ENCODE results near the gene TMPRSS7. TPM values are rescaled to one million over a fixed set of nuclear protein-coding genes. Genes with fewer than 3 reads are reported as not detected.

The TMPRSS7 gene
- polyA plus RNA-seq, 1 donor (not counting 4 experiments of a cell fraction or from before 2014, with no cell fraction given): 0.18 TPM

GRCh38 chr3:112027826-112028225, 6.7 kb upstream of the TMPRSS7 start:
- H3K9me3 ChIP-seq (ENCODE audit: control insufficient read depth, low read depth, low read length): no peaks in the 10 kb centered on the region
- dilution Hi-C loops (cut with MboI; ENCODE audit: extremely low pct_ligation_motif_present, low sequenced_read_pairs): no loop called here
- no peak for DNase-seq (ENCODE audit: low read depth, low spot score)
- H3K4me2 ChIP-seq (ENCODE audit: control insufficient read depth, extremely low read depth, insufficient read depth, low read depth, low read length): no peak overlapping the region
- H3K27me3 ChIP-seq (ENCODE audit: control insufficient read depth, extremely low read depth, insufficient read depth, low read length): no peaks in the 10 kb centered on the region
- no peaks in the 10 kb centered on the region for H4K20me1 ChIP-seq (ENCODE audit: control insufficient read depth, extremely low read depth, insufficient read depth, low read length)
- H3K4me3 ChIP-seq (ENCODE audit: control insufficient read depth in 2 of 3, extremely low read depth in 1 of 3, insufficient read depth in 2 of 3, low read depth in 1 of 3, low read length in 3 of 3): no peak overlapping the region
- no peak for FAIRE-seq
- H3K27ac ChIP-seq (ENCODE audit: control insufficient read depth, insufficient read depth, low read length): no peak overlapping the region
- no peaks in the 10 kb centered on the region for H3K36me3 ChIP-seq (ENCODE audit: control insufficient read depth in 2 of 2, extremely low read depth in 1 of 2, insufficient read depth in 2 of 2, low read length in 2 of 2)
- H3K79me2 ChIP-seq (ENCODE audit: control insufficient read depth, insufficient read depth, low read length): no peaks in the 10 kb centered on the region
- H3K9me1 ChIP-seq (ENCODE audit: control insufficient read depth, extremely low read depth, insufficient read depth, low read length): no peaks in the 10 kb centered on the region
- H3K4me1 ChIP-seq (ENCODE audit: control insufficient read depth, extremely low read depth, insufficient read depth, low read length): no peaks in the 10 kb centered on the region
- TF ChIP-seq CTCF (optimal IDR thresholded peaks at IDR 0.05 in 1 of 3, IDR thresholded peaks at IDR 0.05 in 1 of 3, conservative IDR thresholded peaks at IDR 0.05 in 1 of 3; ENCODE audit: extremely low read depth in 1 of 3, insufficient read depth in 2 of 3, low read length in 3 of 3): no peak
- H3K9ac ChIP-seq (ENCODE audit: control insufficient read depth, extremely low read depth, insufficient read depth, low read length): no peak overlapping the region
- H2AFZ ChIP-seq (ENCODE audit: control insufficient read depth, low read length): no peak overlapping the region

GRCh38 chr3:112030901-112031300, 3.6 kb upstream of the TMPRSS7 start:
- TF ChIP-seq EZH2 (IDR thresholded peaks at IDR 0.05; ENCODE audit: low read length): no peak
- no peak for TF ChIP-seq CTCF (optimal IDR thresholded peaks at IDR 0.05 in 1 of 3, IDR thresholded peaks at IDR 0.05 in 1 of 3, conservative IDR thresholded peaks at IDR 0.05 in 1 of 3; ENCODE audit: extremely low read depth in 1 of 3, insufficient read depth in 2 of 3, low read length in 3 of 3)
- no peaks in the 10 kb centered on the region for H3K79me2 ChIP-seq (ENCODE audit: control insufficient read depth, insufficient read depth, low read length)
- dilution Hi-C loops (cut with MboI; ENCODE audit: extremely low pct_ligation_motif_present, low sequenced_read_pairs): no loop called here
- H3K9me3 ChIP-seq (ENCODE audit: control insufficient read depth, low read depth, low read length): no peaks in the 10 kb centered on the region
- no peak overlapping the region for H3K4me2 ChIP-seq (ENCODE audit: control insufficient read depth, extremely low read depth, insufficient read depth, low read depth, low read length)
- no peak overlapping the region for H3K4me3 ChIP-seq (ENCODE audit: control insufficient read depth in 2 of 3, extremely low read depth in 1 of 3, insufficient read depth in 2 of 3, low read depth in 1 of 3, low read length in 3 of 3)
- no peak overlapping the region for H2AFZ ChIP-seq (ENCODE audit: control insufficient read depth, low read length)
- H4K20me1 ChIP-seq (ENCODE audit: control insufficient read depth, extremely low read depth, insufficient read depth, low read length): no peaks in the 10 kb centered on the region
- H3K27me3 ChIP-seq (ENCODE audit: control insufficient read depth, extremely low read depth, insufficient read depth, low read length): no peaks in the 10 kb centered on the region
- no peak overlapping the region for H3K9ac ChIP-seq (ENCODE audit: control insufficient read depth, extremely low read depth, insufficient read depth, low read length)
- H3K36me3 ChIP-seq (ENCODE audit: control insufficient read depth in 2 of 2, extremely low read depth in 1 of 2, insufficient read depth in 2 of 2, low read length in 2 of 2): no peaks in the 10 kb centered on the region
- DNase-seq (ENCODE audit: low read depth, low spot score): no peak
- no peaks in the 10 kb centered on the region for H3K4me1 ChIP-seq (ENCODE audit: control insufficient read depth, extremely low read depth, insufficient read depth, low read length)
- no peaks in the 10 kb centered on the region for H3K9me1 ChIP-seq (ENCODE audit: control insufficient read depth, extremely low read depth, insufficient read depth, low read length)
- H3K27ac ChIP-seq (ENCODE audit: control insufficient read depth, insufficient read depth, low read length): no peak overlapping the region
- FAIRE-seq: no peak
